CD4-positive, alpha-beta T cell treated with Interleukin-6 at 100 ng/mL for 8 hours (primary cell): Measurements from ENCODE around the gene OSBPL10.

ENCODE experiments used
- DNase-seq: peaks from one replicate; pipeline ENCODE4 v3.0.0-alpha.2; 2020; ENCODE audit warnings: mixed read lengths, low spot score

OSBPL10 gene

DNA sequence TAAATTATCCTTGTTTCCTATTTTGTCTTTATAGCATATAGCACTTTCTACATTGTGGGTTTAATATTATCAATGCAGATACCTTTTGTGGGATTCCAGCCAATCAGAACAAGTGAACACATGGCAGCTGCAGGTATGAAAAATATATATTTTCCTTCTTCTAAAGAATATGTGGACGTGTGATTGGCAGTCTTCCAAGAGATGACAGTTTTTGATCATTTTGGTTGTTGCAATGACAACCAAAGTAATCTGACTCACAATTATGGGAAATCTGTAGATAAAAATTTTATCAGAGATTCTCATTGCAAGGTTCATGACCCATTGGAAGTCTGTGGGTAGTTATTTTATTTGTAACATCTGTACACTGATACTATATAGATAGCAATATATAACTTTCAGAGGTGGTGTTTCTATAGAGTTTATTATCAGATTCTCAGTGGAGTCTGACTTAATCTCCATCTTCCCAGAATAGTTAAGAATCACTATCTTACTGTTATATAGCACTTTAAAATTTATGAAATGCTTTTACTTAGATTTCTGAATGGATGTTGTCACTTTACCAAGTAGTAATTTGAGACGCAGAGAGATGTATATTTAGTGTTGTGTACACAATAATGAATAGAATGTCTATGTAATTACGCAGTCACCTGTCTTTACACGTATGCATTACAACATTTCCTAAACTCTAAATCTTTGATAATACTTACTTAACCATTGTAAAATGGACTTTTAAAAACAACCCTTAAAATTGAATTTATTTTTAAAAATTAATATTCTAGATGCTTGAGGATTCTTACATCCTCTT is 365.8 kb downstream of the OSBPL10 start:
- no peak for DNase-seq

DNA sequence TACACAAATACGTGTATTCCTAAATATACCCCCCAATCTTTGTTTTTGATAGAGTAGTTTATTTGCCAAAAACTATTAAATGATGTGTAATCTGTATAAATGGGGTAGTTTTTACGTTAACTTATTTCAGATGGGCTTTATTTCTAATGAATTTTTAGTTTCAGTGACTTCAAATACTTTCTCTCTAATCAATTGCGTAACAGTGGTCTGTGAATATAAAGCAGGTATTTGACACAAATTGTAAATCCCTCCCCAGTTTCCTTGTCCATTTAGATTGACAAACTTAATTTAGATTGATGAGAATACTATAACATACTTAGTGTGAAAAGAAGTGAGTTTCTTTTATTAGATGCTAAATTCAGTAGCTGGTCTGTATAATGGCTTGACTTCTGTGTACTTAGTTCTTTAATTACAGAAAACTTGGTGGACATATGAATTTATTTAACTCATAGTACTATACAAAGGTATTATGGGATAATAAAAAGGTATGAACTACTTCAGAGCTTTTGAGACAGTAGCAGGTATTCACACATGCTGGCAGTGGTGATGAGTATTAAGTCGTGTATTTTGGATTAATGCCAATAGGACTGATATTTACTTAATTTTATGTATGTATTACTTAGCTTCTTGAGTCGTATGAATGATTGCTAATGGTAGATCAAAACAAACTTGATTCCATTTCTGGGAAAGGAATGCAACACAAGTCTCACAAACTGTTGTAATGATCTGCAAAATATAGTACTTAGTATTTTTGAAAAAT is 366.7 kb downstream of the OSBPL10 start:
- no peak for DNase-seq

GRCh38 chr3:31613654-31614053 is 367.4 kb downstream of the OSBPL10 start:
- no peak for DNase-seq

DNA sequence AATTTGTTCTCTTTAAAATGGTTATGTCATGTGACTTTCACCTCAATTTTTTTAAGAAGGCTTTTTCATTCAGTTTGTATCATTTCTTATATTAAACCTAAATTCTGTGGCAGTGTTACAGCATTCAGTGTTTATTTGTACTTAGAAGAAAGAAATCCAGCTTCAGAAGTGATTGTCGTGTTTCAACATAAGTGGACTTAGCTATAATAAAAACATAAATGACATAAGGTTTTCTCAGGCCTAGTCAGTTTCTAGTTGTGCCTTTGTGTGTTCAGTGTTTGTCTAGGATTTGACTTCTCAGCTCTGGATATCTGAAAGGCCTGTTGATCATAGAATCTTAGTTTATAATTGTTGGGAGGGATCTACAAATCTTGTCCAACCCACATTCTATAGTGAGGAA is 367.9 kb downstream of the OSBPL10 start:
- DNase-seq: no peak
